ENCODE data around the gene DCUN1D2.

- TF ChIP-seq POLR2A (IDR thresholded peaks at IDR 0.05) (no peak), CTCF (IDR thresholded peaks at IDR 0.05) (no peak)
Measured at GRCh38 chr13:113538689-113539058, 48.2 kb upstream of the DCUN1D2 start.

All from Peyer's patch (tissue), 4 donors.